Measurements from ENCODE around the gene CPEB3.

The CPEB3 gene

DNA sequence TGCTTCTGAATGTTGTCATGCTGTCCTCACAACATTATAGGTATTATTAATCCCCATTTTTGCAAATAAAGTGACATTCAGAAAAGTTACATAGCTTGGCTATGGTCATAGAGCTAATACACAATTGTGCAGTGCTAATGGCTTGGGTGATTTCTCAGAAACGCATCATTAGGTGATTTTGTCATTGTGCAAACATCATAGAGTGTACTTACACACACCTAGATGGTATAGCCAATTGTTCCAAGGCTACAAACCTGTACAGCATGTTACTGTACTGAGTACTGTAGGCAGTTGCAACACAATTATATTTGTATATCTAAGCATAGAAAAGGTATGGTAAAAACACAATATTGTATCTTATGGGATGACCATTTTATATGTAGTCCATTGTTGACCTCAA lies 276.3 kb downstream of the CPEB3 start:
- no peaks in the 10 kb centered on the region for H4K20me1 ChIP-seq (ENCODE audit: insufficient read depth, low read length)
- H2AFZ ChIP-seq (ENCODE audit: low read depth, low read length) = no peak overlapping the region
- H3K9ac ChIP-seq (ENCODE audit: low read depth, low read length) = no peak overlapping the region
- no peaks in the 10 kb centered on the region for H3K9me3 ChIP-seq (ENCODE audit: insufficient read depth, low read length, severe bottlenecking)
- no peaks in the 10 kb centered on the region for H3K27me3 ChIP-seq (ENCODE audit: insufficient read depth, low read length, poor library complexity)
- no peak overlapping the region for H3K4me3 ChIP-seq (ENCODE audit: low read depth in 1 of 2, low read length in 2 of 2)
- ATAC-seq (ENCODE audit: insufficient read depth, low read depth) (no peak), DNase-seq (no peak)
- peaks cover 82% of the 10 kb centered on the region for H3K36me3 ChIP-seq (ENCODE audit: insufficient read depth, low read length)
- no peak overlapping the region for H3K4me2 ChIP-seq (ENCODE audit: insufficient read depth, low read length)
- no peaks in the 10 kb centered on the region for H3K4me1 ChIP-seq (ENCODE audit: insufficient read depth, low read length)
- no peaks in the 10 kb centered on the region for H3K79me2 ChIP-seq (ENCODE audit: insufficient read depth, low read length)
- TF ChIP-seq, protein P1, sequence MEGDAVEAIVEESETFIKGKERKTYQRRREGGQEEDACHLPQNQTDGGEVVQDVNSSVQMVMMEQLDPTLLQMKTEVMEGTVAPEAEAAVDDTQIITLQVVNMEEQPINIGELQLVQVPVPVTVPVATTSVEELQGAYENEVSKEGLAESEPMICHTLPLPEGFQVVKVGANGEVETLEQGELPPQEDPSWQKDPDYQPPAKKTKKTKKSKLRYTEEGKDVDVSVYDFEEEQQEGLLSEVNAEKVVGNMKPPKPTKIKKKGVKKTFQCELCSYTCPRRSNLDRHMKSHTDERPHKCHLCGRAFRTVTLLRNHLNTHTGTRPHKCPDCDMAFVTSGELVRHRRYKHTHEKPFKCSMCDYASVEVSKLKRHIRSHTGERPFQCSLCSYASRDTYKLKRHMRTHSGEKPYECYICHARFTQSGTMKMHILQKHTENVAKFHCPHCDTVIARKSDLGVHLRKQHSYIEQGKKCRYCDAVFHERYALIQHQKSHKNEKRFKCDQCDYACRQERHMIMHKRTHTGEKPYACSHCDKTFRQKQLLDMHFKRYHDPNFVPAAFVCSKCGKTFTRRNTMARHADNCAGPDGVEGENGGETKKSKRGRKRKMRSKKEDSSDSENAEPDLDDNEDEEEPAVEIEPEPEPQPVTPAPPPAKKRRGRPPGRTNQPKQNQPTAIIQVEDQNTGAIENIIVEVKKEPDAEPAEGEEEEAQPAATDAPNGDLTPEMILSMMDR (IDR thresholded peaks at IDR 0.05; ENCODE audit: borderline replicate concordance, extremely low read depth, low read length, poor library complexity, severe bottlenecking) = no peak
- TF ChIP-seq EZH2 (IDR thresholded peaks at IDR 0.05; ENCODE audit: borderline replicate concordance, low read depth, low read length, severe bottlenecking) = no peak
- no peak overlapping the region for H3K27ac ChIP-seq (ENCODE audit: low read length)

DNA sequence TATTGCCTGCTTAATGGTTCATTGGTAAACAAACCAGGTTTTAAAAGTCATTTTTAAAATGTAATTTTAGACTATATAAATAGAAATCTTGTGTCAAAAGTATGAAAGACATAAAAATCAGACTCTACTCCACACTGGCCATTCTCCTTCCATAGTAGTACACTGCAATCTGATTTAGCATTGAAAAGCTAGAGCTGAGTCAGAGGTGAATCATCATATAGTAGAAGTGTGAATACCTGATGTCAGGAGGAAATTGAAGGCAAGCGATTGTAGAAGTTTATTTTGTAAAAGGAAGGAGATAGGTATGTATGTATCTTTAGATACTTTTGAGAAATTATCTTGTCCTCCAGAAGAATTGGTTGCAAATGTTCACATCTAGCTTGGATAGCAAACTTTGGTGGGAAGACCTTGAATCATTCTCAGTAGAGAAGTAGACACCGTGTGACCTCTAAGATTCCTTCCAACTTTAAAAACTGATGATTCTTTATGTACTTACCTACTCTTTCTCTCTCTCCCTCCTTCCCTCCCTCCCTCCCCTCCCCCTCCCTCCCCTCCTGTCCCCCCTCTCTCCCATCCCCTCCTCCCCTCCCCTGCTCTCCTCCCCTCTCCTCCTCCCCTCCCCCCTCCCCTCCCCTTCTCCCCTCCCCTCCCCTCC lies 279.2 kb downstream of the CPEB3 start:
- Histone ChIP-seq H2AFZ (ENCODE audit: low read depth, low read length) (no peak overlapping the region), H3K36me3 (ENCODE audit: insufficient read depth, low read length) (peaks cover 74% of the 10 kb centered on the region), H3K9ac (ENCODE audit: low read depth, low read length) (no peak overlapping the region), H3K4me3 (ENCODE audit: low read depth in 1 of 2, low read length in 2 of 2) (no peak overlapping the region), H3K27ac (ENCODE audit: low read length) (no peak overlapping the region), H3K4me2 (ENCODE audit: insufficient read depth, low read length) (no peak overlapping the region), H4K20me1 (ENCODE audit: insufficient read depth, low read length) (no peaks in the 10 kb centered on the region), H3K79me2 (ENCODE audit: insufficient read depth, low read length) (no peaks in the 10 kb centered on the region), H3K4me1 (ENCODE audit: insufficient read depth, low read length) (no peaks in the 10 kb centered on the region), H3K9me3 (ENCODE audit: insufficient read depth, low read length, severe bottlenecking) (no peaks in the 10 kb centered on the region), H3K27me3 (ENCODE audit: insufficient read depth, low read length, poor library complexity) (no peaks in the 10 kb centered on the region)
- no peak for ATAC-seq (ENCODE audit: insufficient read depth, low read depth)
- DNase-seq = no peak
- TF ChIP-seq, protein P1 (IDR thresholded peaks at IDR 0.05; ENCODE audit: borderline replicate concordance, extremely low read depth, low read length, poor library complexity, severe bottlenecking) = no peak
- no peak for TF ChIP-seq EZH2 (IDR thresholded peaks at IDR 0.05; ENCODE audit: borderline replicate concordance, low read depth, low read length, severe bottlenecking)

DNA sequence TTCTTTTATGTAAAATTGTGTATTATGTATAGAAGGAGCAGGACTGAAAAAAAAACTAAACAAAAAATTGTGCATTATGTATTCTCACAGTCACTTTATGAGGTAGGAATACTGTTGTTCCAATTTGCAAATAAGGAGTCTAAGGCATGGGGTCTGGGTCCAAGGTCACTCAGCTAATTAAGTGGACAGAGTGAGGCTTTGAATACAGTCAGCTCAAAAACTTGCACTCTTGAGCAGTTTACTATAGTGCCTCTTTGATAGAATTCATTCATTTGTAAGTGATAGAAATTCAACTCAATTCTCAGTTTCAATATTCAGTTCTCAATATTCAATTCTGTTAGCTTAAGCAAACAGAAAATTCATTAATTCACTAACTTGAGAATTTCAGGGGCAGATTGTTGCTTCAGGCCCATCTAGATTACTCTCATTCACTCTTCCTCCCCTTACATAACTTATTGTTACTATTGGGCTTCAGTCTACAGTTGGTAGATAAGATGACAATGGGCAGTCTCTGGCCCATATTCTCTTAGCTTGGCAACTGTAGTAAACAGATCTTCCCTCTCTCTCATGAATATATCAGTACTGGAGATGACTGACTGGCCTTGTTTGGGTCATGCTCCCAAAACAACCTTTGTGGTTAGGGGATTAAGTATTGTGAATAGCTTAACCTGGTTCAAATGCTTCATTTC lies 280.7 kb downstream of the CPEB3 start:
- Histone ChIP-seq H3K9me3 (ENCODE audit: insufficient read depth, low read length, severe bottlenecking) (no peaks in the 10 kb centered on the region), H4K20me1 (ENCODE audit: insufficient read depth, low read length) (no peaks in the 10 kb centered on the region), H3K79me2 (ENCODE audit: insufficient read depth, low read length) (no peaks in the 10 kb centered on the region), H3K4me3 (ENCODE audit: low read depth in 1 of 2, low read length in 2 of 2) (no peak overlapping the region), H3K27ac (ENCODE audit: low read length) (no peak overlapping the region), H3K27me3 (ENCODE audit: insufficient read depth, low read length, poor library complexity) (no peaks in the 10 kb centered on the region), H3K36me3 (ENCODE audit: insufficient read depth, low read length) (peaks cover 69% of the 10 kb centered on the region), H3K4me2 (ENCODE audit: insufficient read depth, low read length) (no peak overlapping the region), H3K4me1 (ENCODE audit: insufficient read depth, low read length) (no peaks in the 10 kb centered on the region), H3K9ac (ENCODE audit: low read depth, low read length) (no peak overlapping the region), H2AFZ (ENCODE audit: low read depth, low read length) (no peak overlapping the region)
- DNase-seq = no peak
- TF ChIP-seq, protein P1 (IDR thresholded peaks at IDR 0.05; ENCODE audit: borderline replicate concordance, extremely low read depth, low read length, poor library complexity, severe bottlenecking) = no peak
- TF ChIP-seq EZH2 (IDR thresholded peaks at IDR 0.05; ENCODE audit: borderline replicate concordance, low read depth, low read length, severe bottlenecking) = no peak
- ATAC-seq (ENCODE audit: insufficient read depth, low read depth) = no peak
